ENCODE measurements around the gene NPAS3.

NPAS3 gene

GRCh38 chr14:33602396-33602795 is 663.7 kb downstream of the NPAS3 start:
- in situ Hi-C loops (cut with HindIII; ENCODE audit: low sequenced_read_pairs), result no loop called here

DNA sequence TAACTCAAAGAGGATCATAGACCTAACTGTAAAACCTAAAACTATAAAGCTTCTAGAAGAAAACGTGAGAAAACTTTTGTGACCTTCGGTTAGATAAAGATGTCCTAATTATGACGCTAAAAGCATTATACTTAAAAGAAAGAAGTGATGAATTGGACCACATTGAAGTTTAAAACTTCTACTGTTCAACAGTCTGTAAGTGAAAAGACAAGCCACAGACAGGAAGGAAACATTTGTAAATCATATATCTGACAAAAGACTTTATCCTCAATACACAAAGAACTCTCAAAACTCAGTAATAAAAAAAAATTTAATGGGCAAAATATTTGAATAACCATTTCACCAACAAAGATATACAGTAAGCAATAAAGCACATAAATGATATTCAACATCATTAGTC is 667.9 kb downstream of the NPAS3 start:
- in situ Hi-C loops (cut with HindIII; ENCODE audit: low sequenced_read_pairs), result no loop called here

- in situ Hi-C loops (cut with HindIII; ENCODE audit: low sequenced_read_pairs), result no loop called here
Measured at GRCh38 chr14:33609582-33609981, 670.9 kb downstream of the NPAS3 start.

GRCh38 chr14:33610121-33610520 is 671.4 kb downstream of the NPAS3 start:
- in situ Hi-C loops (cut with HindIII; ENCODE audit: low sequenced_read_pairs), result no loop called here

- in situ Hi-C loops (cut with HindIII; ENCODE audit: low sequenced_read_pairs), result no loop called here
Measured at GRCh38 chr14:33611405-33612196, 672.9 kb downstream of the NPAS3 start.

- in situ Hi-C loops (cut with HindIII; ENCODE audit: low sequenced_read_pairs), result no loop called here
Measured at GRCh38 chr14:33612197-33612505, 673.5 kb downstream of the NPAS3 start.

GRCh38 chr14:33617154-33617553 is 678.5 kb downstream of the NPAS3 start:
- in situ Hi-C loops (cut with HindIII; ENCODE audit: low sequenced_read_pairs), result no loop called here

DNA sequence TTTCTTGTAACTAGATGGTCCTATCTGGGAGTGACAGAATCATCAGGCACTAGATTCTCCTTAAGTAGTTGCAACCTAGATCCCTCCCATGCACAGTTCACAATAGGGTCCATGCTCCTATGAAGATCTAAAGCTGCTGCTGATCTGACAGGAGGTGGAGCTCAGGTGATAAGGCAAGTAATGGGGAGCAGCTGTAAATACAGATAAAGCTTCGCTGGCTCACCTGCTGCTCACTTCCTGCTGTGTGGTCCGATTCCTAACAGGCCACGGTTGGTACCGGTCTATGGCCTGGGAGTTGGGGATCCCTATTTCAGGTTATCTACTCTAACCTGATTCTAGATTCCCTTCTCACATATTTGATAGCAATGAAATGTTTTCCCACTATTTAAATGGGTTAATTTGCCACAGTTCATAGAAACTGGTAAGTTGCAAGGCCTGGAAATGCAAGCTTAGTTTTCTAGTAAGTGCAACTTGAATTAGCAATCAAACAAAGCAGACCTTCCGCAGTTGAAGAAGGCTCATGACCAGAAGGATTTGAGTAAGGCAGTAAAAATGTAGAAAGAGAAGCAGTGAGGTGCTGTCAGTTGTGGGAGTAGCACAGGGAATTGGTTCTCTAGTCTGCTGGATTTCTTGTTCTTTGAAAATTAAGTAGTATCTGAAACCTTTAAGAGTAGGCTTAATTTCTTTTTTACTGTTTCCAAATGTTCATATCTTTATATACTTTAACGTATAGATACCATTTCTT is 679.9 kb downstream of the NPAS3 start:
- in situ Hi-C loops (cut with HindIII; ENCODE audit: low sequenced_read_pairs), result no loop called here

- in situ Hi-C loops (cut with HindIII; ENCODE audit: low sequenced_read_pairs), result no loop called here
Measured at GRCh38 chr14:33622496-33622895, 683.8 kb downstream of the NPAS3 start.

- in situ Hi-C loops (cut with HindIII; ENCODE audit: low sequenced_read_pairs), result no loop called here
Measured at GRCh38 chr14:33629792-33630191, 691.1 kb downstream of the NPAS3 start.

- in situ Hi-C loops (cut with HindIII; ENCODE audit: low sequenced_read_pairs), result no loop called here
Measured at GRCh38 chr14:33631021-33631420, 692.3 kb downstream of the NPAS3 start.

- in situ Hi-C loops (cut with HindIII; ENCODE audit: low sequenced_read_pairs), result no loop called here
Measured at GRCh38 chr14:33631441-33631840, 692.8 kb downstream of the NPAS3 start.

DNA sequence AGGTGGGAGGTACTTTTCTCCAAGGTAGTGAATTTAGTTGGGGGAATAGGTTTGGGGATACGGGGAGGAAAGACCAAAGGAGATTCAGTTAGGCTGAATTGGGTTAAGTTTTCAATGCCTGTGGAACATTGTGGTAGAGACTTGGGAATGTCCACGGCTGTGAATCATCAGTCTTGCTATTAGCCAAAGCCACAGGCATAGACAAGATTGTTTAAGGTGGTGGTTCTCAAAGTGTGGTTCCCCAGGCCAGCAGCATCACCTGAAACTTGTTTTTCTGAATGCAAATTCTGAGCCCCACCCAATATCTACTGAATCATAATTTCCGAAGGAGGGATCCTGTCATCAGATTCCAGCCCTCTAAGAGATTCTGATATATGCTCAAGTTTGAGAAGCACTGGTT is 696.0 kb downstream of the NPAS3 start:
- in situ Hi-C loops (cut with HindIII; ENCODE audit: low sequenced_read_pairs), result no loop called here

GRCh38 chr14:33636716-33637115 is 698.0 kb downstream of the NPAS3 start:
- in situ Hi-C loops (cut with HindIII; ENCODE audit: low sequenced_read_pairs), result no loop called here

DNA sequence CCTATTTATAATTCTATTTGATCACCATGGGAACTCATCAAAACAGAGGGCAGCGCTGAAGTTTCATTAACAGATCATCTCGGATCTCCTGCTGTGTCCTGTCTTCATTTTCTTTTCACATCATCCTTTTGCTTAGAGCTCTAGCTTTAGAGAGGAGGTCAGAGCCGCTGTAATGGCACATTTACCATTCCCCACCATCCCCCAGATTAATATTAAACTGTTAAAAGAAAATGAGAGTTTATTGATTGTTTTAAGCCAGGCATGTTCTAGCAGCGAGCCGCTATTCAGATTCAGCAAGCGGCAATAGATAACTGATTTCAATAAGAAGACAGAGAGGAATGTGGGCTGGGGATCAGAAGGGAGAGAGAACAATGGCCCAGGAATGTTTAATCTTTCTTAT is 703.4 kb downstream of the NPAS3 start:
- in situ Hi-C loops (cut with HindIII; ENCODE audit: low sequenced_read_pairs), result no loop called here

GRCh38 chr14:33642691-33643244 is 704.1 kb downstream of the NPAS3 start:
- in situ Hi-C loops (cut with HindIII; ENCODE audit: low sequenced_read_pairs), result no loop called here

- in situ Hi-C loops (cut with HindIII; ENCODE audit: low sequenced_read_pairs), result no loop called here
Measured at GRCh38 chr14:33643426-33644181, 704.9 kb downstream of the NPAS3 start.

- in situ Hi-C loops (cut with HindIII; ENCODE audit: low sequenced_read_pairs), result no loop called here
Measured at GRCh38 chr14:33646692-33647260, 708.1 kb downstream of the NPAS3 start.

GRCh38 chr14:33647385-33647786 is 708.7 kb downstream of the NPAS3 start:
- in situ Hi-C loops (cut with HindIII; ENCODE audit: low sequenced_read_pairs), result no loop called here

- in situ Hi-C loops (cut with HindIII; ENCODE audit: low sequenced_read_pairs), result no loop called here
Measured at GRCh38 chr14:33650430-33650829, 711.8 kb downstream of the NPAS3 start.
